GM23248 (cell line): ENCODE results near the gene TPRG1. TPM values are rescaled to one million over a fixed set of nuclear protein-coding genes. Genes with fewer than 3 reads are reported as not detected.

Experiments
- DNase-seq: peaks from one replicate; pipeline ENCODE4 v3.0.0-alpha.2; 2015
- H2AFZ ChIP-seq: fragments of 200-600 bp; sonication (generic); 2 replicates; pipeline ENCODE4 v1.6.1; 2016; ENCODE audit warnings: antibody characterized with exemption
- H3F3A ChIP-seq: fragments of 200-600 bp; sonication (generic); 2 replicates; pipeline ENCODE4 v1.6.1; 2016; ENCODE audit warnings: mild to moderate bottlenecking, antibody characterized with exemption, mixed run types; ENCODE audit not compliant: insufficient read depth
- H3K27ac ChIP-seq: fragments of 200-600 bp; sonication (generic); 2 replicates; pipeline ENCODE4 v1.5.1; 2016; ENCODE audit warnings: mild to moderate bottlenecking
- H3K27me3 ChIP-seq: fragments of 200-600 bp; sonication (generic); replicated peaks from 2 replicates; pipeline ENCODE4 v1.6.1; 2016; ENCODE audit warnings: mild to moderate bottlenecking; ENCODE audit not compliant: insufficient read depth
- H3K36me3 ChIP-seq: fragments of 200-600 bp; sonication (generic); 2 replicates; pipeline ENCODE4 v1.6.1; 2016; ENCODE audit warnings: low read depth, mild to moderate bottlenecking
- H3K4me1 ChIP-seq: fragments of 200-600 bp; sonication (generic); 2 replicates; pipeline ENCODE4 v1.6.1; 2016; ENCODE audit warnings: mild to moderate bottlenecking; ENCODE audit not compliant: insufficient read depth
- H3K4me2 ChIP-seq: fragments of 200-600 bp; sonication (generic); one replicate; pipeline ENCODE4 v1.6.1; 2016; ENCODE audit warnings: mild to moderate bottlenecking; ENCODE audit not compliant: unreplicated experiment
- H3K4me3 ChIP-seq: fragments of 200-600 bp; sonication (generic); 2 replicates; pipeline ENCODE4 v1.5.1; 2016; ENCODE audit warnings: mild to moderate bottlenecking
- H3K79me2 ChIP-seq: fragments of 200-600 bp; sonication (generic); 2 replicates; pipeline ENCODE4 v1.6.1; 2016; ENCODE audit warnings: mild to moderate bottlenecking; ENCODE audit not compliant: insufficient read depth
- H3K9ac ChIP-seq: fragments of 200-600 bp; sonication (generic); 2 replicates; pipeline ENCODE4 v1.6.1; 2016; ENCODE audit warnings: mild to moderate bottlenecking
- H3K9me2 ChIP-seq: fragments of 200-600 bp; sonication (generic); 2 replicates; pipeline ENCODE4 v1.6.1; 2016; ENCODE audit warnings: mixed run types, mild to moderate bottlenecking, moderate library complexity; ENCODE audit not compliant: insufficient read depth
- H3K9me3 ChIP-seq: fragments of 200-600 bp; sonication (generic); one replicate; pipeline ENCODE4 v1.6.1; 2017; ENCODE audit warnings: low read depth
- H4K20me1 ChIP-seq: fragments of 200-600 bp; sonication (generic); 2 replicates; pipeline ENCODE4 v1.6.0; 2016; ENCODE audit not compliant: insufficient read depth
- EZH2 ChIP-seq: fragments of 200-600 bp; sonication (generic); IDR thresholded peaks from 2 replicates; pipeline ENCODE4 v1.6.1; 2018; ENCODE audit warnings: antibody characterized with exemption, mild to moderate bottlenecking; ENCODE audit not compliant: insufficient read depth, poor library complexity, severe bottlenecking
- EZH2phosphoT487 ChIP-seq: fragments of 200-600 bp; sonication (generic); IDR thresholded peaks from 2 replicates; pipeline ENCODE4 v1.6.1; 2018; ENCODE audit warnings: antibody characterized with exemption, moderate library complexity, mild to moderate bottlenecking, low read depth; ENCODE audit not compliant: insufficient read depth
- WGBS, 2 experiments: methylation state at CpG; one replicate each; pipeline ENCODE4 v1.1.6; 2015 to 2017; ENCODE audit warnings: low lambda C conversion rate in 2 of 2, low coverage in 1 of 2; ENCODE audit errors: missing lambda C conversion rate in 2 of 2; 5-methylcytosine and 5-hydroxymethylcytosine counted together
- in situ Hi-C: fragments of 300-500 bp; cut with MboI; formaldehyde crosslinking; loops from 2 replicates; pipeline ENCODE4 v1.15.0; 2020
- polyA plus RNA-seq: library from polyadenylated mRNA; unstranded; fragments of >200 nt; fragmentation: Nextera tagmentation; extraction: Ambion mirVana; gene quantifications from 2 replicates; pipeline ENCODE4 v1.2.1, GENCODE V29; 2016
- total RNA-seq: library from RNA; depleted of rRNA; stranded (reverse); fragments of >200 nt; shearing (Covaris generic); gene quantifications from 2 replicates; pipeline ENCODE4 v1.2.3, GENCODE V29; 2014

TPRG1 gene
- total and polyA plus RNA-seq, 2 experiments from 2014 or later: not detected

GRCh38 chr3:189277711-189278110 is 105.9 kb downstream of the TPRG1 start:
- H2AFZ ChIP-seq: 0 out of 2 replicates have a peak overlapping the region, but pooled peaks have one; percentile 11
- in situ Hi-C loops: loop anchor here (5.0 kb wide), 1 partner anchor 665 kb away; no protein-coding TSS in a partner anchor
- H3K4me1 ChIP-seq: peaks cover 35% of the 10 kb centered on the region
- no peaks in the 10 kb centered on the region for H3K9me3 ChIP-seq
- H3K27ac ChIP-seq: peak overlapping the region; percentile 41
- no peaks in the 10 kb centered on the region for H3K36me3 ChIP-seq
- no peaks in the 10 kb centered on the region for H4K20me1 ChIP-seq
- H3K27me3 ChIP-seq: no peaks in the 10 kb centered on the region
- no peaks in the 10 kb centered on the region for H3K9me2 ChIP-seq
- no peak overlapping the region for H3K4me3 ChIP-seq
- H3K79me2 ChIP-seq: no peaks in the 10 kb centered on the region
- H3K4me2 ChIP-seq: peak overlapping the region; percentile 52
- WGBS, 2 experiments: 54 to 66% methylated on average over 3 of the region's 3 CpGs
- H3F3A ChIP-seq: peaks cover 29% of the 10 kb centered on the region
- no peak overlapping the region for H3K9ac ChIP-seq
- peak; percentile 40 for DNase-seq
- no peak for TF ChIP-seq EZH2phosphoT487
- no peak for TF ChIP-seq EZH2

GRCh38 chr3:189278221-189278620 is 106.5 kb downstream of the TPRG1 start:
- TF ChIP-seq EZH2phosphoT487: no peak
- no peak for TF ChIP-seq EZH2
- no peak for DNase-seq

GRCh38 chr3:189282189-189282588 is 110.4 kb downstream of the TPRG1 start:
- WGBS, 2 experiments: 77 to 84% methylated on average over 3 of the region's 3 CpGs
- H3K27me3 ChIP-seq: no peaks in the 10 kb centered on the region
- no peaks in the 10 kb centered on the region for H4K20me1 ChIP-seq
- in situ Hi-C loops: no loop called here
- H3K4me1 ChIP-seq: peaks cover 10% of the 10 kb centered on the region
- DNase-seq: no peak
- H3K9ac ChIP-seq: no peak overlapping the region
- H3K27ac ChIP-seq: no peak overlapping the region
- no peak overlapping the region for H2AFZ ChIP-seq
- H3K36me3 ChIP-seq: no peaks in the 10 kb centered on the region
- no peaks in the 10 kb centered on the region for H3K79me2 ChIP-seq
- no peak overlapping the region for H3K4me2 ChIP-seq
- H3K4me3 ChIP-seq: no peak overlapping the region
- H3F3A ChIP-seq: peaks cover 5% of the 10 kb centered on the region
- H3K9me3 ChIP-seq: no peaks in the 10 kb centered on the region
- no peak for TF ChIP-seq EZH2phosphoT487
- no peak for TF ChIP-seq EZH2
- no peaks in the 10 kb centered on the region for H3K9me2 ChIP-seq

More at GRCh38 chr3:189278221-189278620, 106.5 kb downstream of the TPRG1 start:
- 0 out of 2 replicates have a peak overlapping the region, but pooled peaks have one; percentile 11 for H2AFZ ChIP-seq
- H3K4me2 ChIP-seq: no peak overlapping the region
- H3K9ac ChIP-seq: no peak overlapping the region
- no peaks in the 10 kb centered on the region for H3K9me2 ChIP-seq
- peaks cover 24% of the 10 kb centered on the region for H3F3A ChIP-seq
- in situ Hi-C loops: loop anchor here (5.0 kb wide), 1 partner anchor 664 kb away; no protein-coding TSS in a partner anchor
- H3K27me3 ChIP-seq: no peaks in the 10 kb centered on the region
- H3K4me3 ChIP-seq: no peak overlapping the region
- whole genome bisulfite sequencing, 2 experiments: 96 to 100% methylated on average over 3 of the region's 3 CpGs
- H3K27ac ChIP-seq: no peak overlapping the region
- no peaks in the 10 kb centered on the region for H3K9me3 ChIP-seq
- H3K36me3 ChIP-seq: no peaks in the 10 kb centered on the region
- no peaks in the 10 kb centered on the region for H3K79me2 ChIP-seq
- H4K20me1 ChIP-seq: no peaks in the 10 kb centered on the region
- H3K4me1 ChIP-seq: peaks cover 35% of the 10 kb centered on the region

DNA sequence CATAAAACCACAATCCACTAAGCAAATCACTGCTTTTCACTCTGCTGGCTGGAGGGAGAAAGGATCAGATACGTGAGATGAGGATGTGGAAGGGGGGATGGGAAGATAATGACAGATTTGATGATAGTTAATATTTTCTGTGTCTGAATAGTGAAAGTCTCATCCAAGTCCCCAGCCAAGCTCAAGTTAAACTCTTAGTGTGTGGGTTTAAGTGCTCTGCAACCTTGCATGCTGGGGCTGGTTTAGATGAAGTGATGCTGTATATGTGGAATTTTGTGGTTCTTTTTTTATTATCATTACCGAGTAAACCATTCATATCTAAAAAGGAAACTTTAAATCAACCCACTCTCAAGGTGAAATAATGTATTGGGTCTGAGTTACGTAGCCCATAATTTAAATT is 111.0 kb downstream of the TPRG1 start:
- no peaks in the 10 kb centered on the region for H4K20me1 ChIP-seq
- H3K9me2 ChIP-seq: no peaks in the 10 kb centered on the region
- H3K27ac ChIP-seq: no peak overlapping the region
- TF ChIP-seq EZH2phosphoT487: no peak
- no peak for TF ChIP-seq EZH2
- no peaks in the 10 kb centered on the region for H3K27me3 ChIP-seq
- no peaks in the 10 kb centered on the region for H3K36me3 ChIP-seq
- H2AFZ ChIP-seq: no peak overlapping the region
- no peak overlapping the region for H3K4me3 ChIP-seq
- DNase-seq: no peak
- H3K9me3 ChIP-seq: no peaks in the 10 kb centered on the region
- H3K79me2 ChIP-seq: no peaks in the 10 kb centered on the region
- 64 to 71% methylated on average over 3 of the region's 3 CpGs for WGBS, 2 experiments
- in situ Hi-C loops: no loop called here
- no peaks in the 10 kb centered on the region for H3F3A ChIP-seq
- no peak overlapping the region for H3K4me2 ChIP-seq
- H3K9ac ChIP-seq: no peak overlapping the region
- H3K4me1 ChIP-seq: peaks cover 4% of the 10 kb centered on the region

GRCh38 chr3:189286188-189286587 is 114.4 kb downstream of the TPRG1 start:
- H3K79me2 ChIP-seq: no peaks in the 10 kb centered on the region
- no peaks in the 10 kb centered on the region for H3K4me1 ChIP-seq
- H3K27me3 ChIP-seq: no peaks in the 10 kb centered on the region
- no peaks in the 10 kb centered on the region for H3F3A ChIP-seq
- TF ChIP-seq EZH2phosphoT487 (no peak), EZH2 (no peak)
- H2AFZ ChIP-seq: no peak overlapping the region
- H3K9me2 ChIP-seq: no peaks in the 10 kb centered on the region
- in situ Hi-C loops: no loop called here
- no peak for DNase-seq
- no peak overlapping the region for H3K4me3 ChIP-seq
- H3K27ac ChIP-seq: no peak overlapping the region
- H4K20me1 ChIP-seq: no peaks in the 10 kb centered on the region
- H3K4me2 ChIP-seq: no peak overlapping the region
- no peaks in the 10 kb centered on the region for H3K36me3 ChIP-seq
- H3K9ac ChIP-seq: no peak overlapping the region
- no peaks in the 10 kb centered on the region for H3K9me3 ChIP-seq
